Cerebellar cortex (tissue), 1 donor: Measurements from ENCODE around the gene KHSRP.
"Not testable (repeated sequence)": the region's sequence is repeated elsewhere in the genome, so short reads cannot be mapped to it uniquely, and the experiment has no call there.

Experiments
- DNase-seq: peaks from one replicate; pipeline ENCODE4 v3.0.0-alpha.2; 2015; ENCODE audit warnings: low spot score

Gene KHSRP

DNA sequence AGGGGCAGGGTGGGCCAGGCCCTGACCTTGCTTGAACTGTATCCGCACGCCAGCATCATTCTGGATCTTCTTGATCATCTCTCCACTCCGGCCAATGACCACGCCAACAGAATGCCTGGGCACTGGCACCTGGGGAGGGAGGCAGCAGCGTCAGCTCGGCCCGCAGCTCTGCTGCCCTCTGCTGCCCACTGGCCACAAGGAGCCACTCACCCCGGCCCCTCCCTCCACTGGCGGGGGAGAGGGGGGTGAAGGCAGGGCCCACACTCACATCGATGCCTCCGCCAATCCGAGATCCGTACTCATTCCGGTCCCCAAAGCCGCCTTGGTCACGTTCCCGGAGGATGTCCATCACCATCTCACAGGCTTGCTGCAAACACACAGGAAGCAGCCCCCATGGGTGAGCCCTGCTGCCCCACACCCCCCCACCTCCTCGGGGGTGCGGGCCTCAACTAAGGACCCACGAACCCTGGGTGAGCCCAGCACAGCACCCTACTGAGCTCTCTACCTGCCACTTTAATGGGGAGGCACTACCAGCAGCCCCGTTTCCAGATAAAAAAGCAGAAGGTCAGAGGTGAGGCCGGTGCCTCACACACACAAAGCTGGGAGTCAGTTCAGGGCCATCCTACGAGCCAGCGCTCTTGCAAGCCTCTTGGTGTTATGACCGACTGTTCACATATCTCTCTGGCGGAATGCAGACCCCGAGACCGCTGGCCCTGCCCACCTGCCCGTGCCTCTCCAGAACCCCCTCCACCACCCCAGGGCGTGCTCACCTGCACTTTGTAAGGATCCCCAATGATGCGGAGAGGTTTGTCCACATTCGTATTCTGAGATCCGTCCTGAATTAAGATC lies 6.7 kb downstream of the KHSRP start:
- peak; percentile 80 for DNase-seq

DNA sequence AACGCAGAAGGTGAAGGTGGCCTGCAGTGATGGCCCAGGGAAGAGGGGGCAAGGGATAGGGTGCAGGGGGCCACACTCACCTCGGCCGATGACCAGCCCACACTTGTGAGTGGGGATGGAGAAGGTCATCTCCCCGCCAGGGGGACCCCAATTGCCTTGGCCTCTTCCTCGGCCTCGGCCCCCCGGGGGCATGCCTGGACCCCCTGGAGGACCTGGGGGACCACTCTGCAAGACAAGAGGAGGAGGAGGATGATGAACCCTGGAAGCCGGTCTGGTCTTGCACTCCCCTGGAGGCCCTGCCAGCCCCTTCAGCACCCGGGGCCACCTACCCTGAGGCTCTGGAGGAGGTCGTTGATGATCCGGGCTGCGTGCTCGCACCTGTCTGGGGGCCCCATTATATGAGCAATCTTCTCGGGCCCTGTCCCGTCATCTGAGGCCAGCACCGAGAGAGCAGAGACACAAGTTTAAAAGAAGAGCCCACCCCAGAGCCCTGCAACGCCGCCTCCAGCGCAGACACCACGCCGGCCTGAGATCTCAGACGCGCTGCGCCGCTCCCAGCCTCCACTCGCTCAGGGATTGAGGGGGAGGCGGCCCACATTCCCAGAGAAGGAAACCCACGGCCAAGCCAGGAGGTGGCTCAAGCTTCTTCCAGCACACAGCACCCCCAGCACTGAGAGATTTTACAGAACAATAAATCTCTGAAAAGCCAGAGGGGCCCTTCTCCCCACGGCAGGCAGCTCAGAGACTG lies 7.8 kb downstream of the KHSRP start:
- DNase-seq: no peak

GRCh38 chr19:6415591-6416190 lies 8.9 kb downstream of the KHSRP start:
- no peak for DNase-seq

GRCh38 chr19:6414793-6415590 lies 9.6 kb downstream of the KHSRP start:
- DNase-seq: no peak

GRCh38 chr19:6413721-6414643 lies 10.6 kb downstream of the KHSRP start:
- DNase-seq: peak; percentile 38

- no peak for DNase-seq
These were observed 11.3 kb downstream of the KHSRP start for GRCh38 chr19:6413291-6413690.

DNA sequence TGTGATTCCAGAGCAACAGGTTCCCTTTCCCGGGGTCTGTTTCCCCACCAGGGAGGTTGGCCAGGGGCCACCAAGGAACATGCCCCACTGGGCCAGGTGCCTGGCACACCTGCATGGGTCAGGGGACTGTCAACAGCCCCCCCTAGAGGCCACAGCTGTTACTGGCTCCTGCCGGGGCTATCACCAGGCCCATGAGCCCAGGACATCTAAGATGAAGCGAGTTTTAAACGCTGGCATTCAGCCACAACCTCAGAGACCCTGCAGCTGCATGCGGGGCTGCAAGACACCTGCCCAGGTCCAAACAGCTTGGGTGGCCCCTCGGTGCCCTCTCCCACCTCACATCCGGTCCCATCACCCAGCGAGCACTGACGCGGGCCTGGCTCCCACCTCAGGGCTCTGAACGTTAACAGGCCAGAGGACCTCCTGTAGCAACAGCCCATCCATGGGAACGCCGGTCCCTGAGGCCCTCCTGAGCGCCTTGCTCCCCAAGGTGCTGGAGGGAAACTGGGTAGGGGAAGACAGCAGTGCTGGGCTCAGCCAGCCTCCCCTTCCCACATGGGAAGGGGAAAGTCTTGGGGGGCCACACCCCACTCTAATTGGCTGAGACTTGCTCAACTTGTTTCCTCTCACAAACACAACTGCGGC lies 12.0 kb downstream of the KHSRP start:
- DNase-seq: peak; percentile 63

- no peak for DNase-seq
These were observed 12.6 kb downstream of the KHSRP start for GRCh38 chr19:6412061-6412446.

DNA sequence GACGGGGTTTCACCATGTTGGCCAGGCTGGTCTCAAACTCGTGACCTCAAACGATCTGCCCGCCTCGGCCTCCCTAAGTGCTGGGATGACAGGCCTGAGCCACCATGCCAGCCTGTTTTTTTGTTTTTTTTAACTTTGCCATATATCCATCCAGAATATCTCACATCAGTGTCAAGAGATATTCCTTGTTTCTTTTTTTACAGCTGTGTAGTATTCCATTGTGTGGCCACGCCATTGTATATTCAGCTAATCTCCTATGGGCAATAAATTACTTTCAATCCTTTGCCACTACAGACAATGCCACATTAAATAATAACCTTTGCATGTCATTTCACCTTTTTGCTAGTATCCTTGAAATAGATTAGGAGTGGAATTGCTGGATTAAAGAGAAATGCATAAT lies 15.3 kb downstream of the KHSRP start:
- no peak for DNase-seq

GRCh38 chr19:6406401-6406800 lies 18.2 kb downstream of the KHSRP start:
- DNase-seq: no peak

GRCh38 chr19:6402837-6403608 lies 21.6 kb downstream of the KHSRP start:
- peak; percentile 81 for DNase-seq

DNA sequence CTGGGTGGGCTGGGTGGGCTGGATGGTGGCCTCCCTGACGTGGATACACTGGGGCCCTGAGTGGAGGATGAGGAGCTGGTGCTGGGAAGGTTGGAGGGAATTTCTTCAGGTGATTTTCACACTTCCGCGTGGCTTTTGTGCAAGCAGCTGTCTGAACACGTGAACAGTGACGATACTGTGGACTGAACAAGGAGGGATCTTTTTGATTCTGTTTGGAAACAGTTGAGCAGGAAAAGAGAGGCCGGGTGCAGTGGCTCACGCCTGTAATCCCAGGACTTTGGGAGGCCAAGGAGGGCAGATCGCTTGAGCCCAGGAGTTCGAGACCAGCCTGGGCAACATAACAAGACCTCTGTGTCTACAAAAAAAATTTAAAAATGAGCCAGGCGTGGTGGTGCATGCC lies 22.6 kb downstream of the KHSRP start:
- DNase-seq: no peak

DNA sequence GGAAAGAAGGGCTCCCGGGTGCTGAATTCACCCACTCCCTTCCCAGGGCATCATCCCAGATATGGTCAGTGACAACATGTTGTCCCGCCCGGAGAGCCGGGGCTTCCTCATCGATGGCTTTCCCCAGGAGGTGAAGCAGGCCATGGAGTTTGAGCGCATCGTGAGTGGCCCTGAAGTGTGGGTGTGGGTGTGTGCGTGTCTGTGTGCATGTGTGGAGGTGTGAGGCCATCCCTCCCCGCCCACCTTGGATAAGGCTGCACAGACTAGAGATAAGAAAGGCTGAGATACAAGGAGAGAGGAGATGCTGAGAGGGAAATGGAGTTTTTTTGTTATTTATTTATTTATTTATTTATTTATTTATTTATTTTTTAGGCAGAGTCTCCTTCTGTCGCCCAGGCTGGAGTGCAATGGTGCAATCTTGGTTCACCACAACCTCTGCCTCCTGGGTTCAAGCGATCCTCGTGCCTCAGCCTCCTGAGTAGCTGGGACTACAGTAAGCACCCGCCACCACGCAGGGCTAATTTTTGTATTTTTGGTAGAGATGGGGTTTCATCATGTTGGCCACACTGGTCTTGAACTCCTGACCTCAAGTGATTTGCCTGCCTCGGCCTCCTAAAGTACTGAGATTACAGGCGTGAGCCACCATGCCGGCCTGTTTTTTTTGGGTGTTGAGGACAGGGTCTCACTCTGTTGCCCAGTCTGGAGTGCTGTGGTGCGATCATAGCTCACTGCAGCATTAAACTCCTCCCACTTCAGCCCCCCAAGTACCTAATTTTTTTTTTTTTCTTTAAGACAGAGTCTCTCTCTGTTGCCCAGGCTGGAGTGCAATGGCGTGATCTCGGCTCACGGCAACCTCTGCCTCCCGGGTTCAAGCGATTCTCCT lies 24.3 kb downstream of the KHSRP start:
- DNase-seq: not testable (repeated sequence)

DNA sequence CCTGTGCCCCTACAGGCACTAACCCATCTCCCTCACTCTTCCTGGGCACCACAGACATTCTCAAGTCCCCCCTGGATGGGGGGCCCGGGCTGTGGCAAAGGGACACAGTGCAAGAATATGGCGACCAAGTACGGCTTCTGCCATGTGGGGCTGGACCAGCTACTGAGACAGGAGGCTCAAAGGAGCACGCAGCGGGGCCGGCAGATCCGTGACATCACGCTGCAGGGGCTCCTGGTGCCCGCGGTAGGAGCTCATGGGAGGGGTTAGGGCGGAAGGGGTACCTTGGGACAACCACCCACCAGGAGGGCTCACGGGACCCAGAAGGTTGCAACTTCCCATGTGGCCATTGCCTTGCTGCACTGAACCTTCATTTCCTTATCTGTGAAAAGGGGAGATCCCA lies 28.3 kb downstream of the KHSRP start:
- DNase-seq: no peak

DNA sequence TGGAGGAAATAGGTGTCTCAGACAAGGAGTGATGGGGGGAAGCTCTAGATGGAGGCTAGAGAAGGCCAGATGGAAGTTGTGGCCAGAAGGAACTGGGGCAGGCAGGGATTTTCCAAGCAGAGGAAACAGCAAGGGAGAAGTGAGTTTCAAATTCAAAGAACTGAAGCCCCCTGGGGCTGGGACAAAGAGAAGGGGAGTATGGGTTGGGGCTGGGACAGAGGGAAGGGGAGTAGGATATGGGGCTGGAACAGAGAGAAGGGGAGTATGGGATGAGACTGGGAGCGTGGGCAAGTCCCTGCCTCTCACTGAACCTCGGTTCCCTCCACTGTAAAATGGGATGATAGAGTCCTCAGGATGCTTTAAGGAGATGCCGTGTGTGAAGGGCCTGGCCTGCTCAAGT lies 29.8 kb downstream of the KHSRP start:
- DNase-seq: no peak

- DNase-seq: no peak
These were observed 30.6 kb downstream of the KHSRP start for GRCh38 chr19:6393983-6394412.

- peak; percentile 98 for DNase-seq
These were observed 31.3 kb downstream of the KHSRP start, which contains the start of gene GTF2F1 for GRCh38 chr19:6393074-6393982. Gene GTF2F1, minus strand, starts transcription at chr19:6393164. Its CDS starts 169 bp downstream, at chr19:6392995.
